GM21576 (cell line): ENCODE results near the gene DOCK2.

Source experiments
- ATAC-seq: cut with Tn5 transposase; IDR thresholded peaks from one replicate; pipeline ENCODE4 v1.9.1; 2021; ENCODE audit warnings: mild to moderate bottlenecking, moderate library complexity; ENCODE audit not compliant: unreplicated experiment

Gene DOCK2

GRCh38 chr5:169682026-169682425, 45.0 kb downstream of the DOCK2 start:
- no peak for ATAC-seq

- ATAC-seq, result peak; percentile 83
Measured at GRCh38 chr5:169686137-169686536, 49.1 kb downstream of the DOCK2 start.

- no peak for ATAC-seq
Measured at GRCh38 chr5:169688106-169688505, 51.0 kb downstream of the DOCK2 start.

- no peak for ATAC-seq
Measured at GRCh38 chr5:169691471-169691870, 54.4 kb downstream of the DOCK2 start.

- no peak for ATAC-seq
Measured at GRCh38 chr5:169694091-169694625, 57.1 kb downstream of the DOCK2 start.

GRCh38 chr5:169695025-169695625, 58.0 kb downstream of the DOCK2 start:
- no peak for ATAC-seq

- no peak for ATAC-seq
Measured at GRCh38 chr5:169695919-169696490, 58.9 kb downstream of the DOCK2 start.

- no peak for ATAC-seq
Measured at GRCh38 chr5:169696621-169697510, 59.8 kb downstream of the DOCK2 start.

GRCh38 chr5:169697511-169697890, 60.4 kb downstream of the DOCK2 start:
- ATAC-seq, result no peak

- ATAC-seq, result no peak
Measured at GRCh38 chr5:169697976-169698375, 60.9 kb downstream of the DOCK2 start.

- ATAC-seq, result no peak
Measured at GRCh38 chr5:169700611-169701010, 63.5 kb downstream of the DOCK2 start.

- ATAC-seq, result no peak
Measured at GRCh38 chr5:169701910-169702451, 64.9 kb downstream of the DOCK2 start.

- ATAC-seq, result peak; percentile 69
Measured at GRCh38 chr5:169702693-169703481, 65.8 kb downstream of the DOCK2 start.

GRCh38 chr5:169703813-169704212, 66.7 kb downstream of the DOCK2 start:
- ATAC-seq, result no peak

GRCh38 chr5:169705322-169705721, 68.2 kb downstream of the DOCK2 start:
- ATAC-seq, result peak; percentile 30

GRCh38 chr5:169706071-169706470, 69.0 kb downstream of the DOCK2 start:
- no peak for ATAC-seq

- no peak for ATAC-seq
Measured at GRCh38 chr5:169706758-169707450, 69.8 kb downstream of the DOCK2 start.

GRCh38 chr5:169707686-169708085, 70.6 kb downstream of the DOCK2 start:
- no peak for ATAC-seq

GRCh38 chr5:169710675-169711074, 73.6 kb downstream of the DOCK2 start:
- no peak for ATAC-seq
